ENCODE measurements around the gene C22orf31. TPM values are rescaled to one million over a fixed set of nuclear protein-coding genes. Genes with fewer than 3 reads are reported as not detected.

The C22orf31 gene
- total and polyA plus RNA-seq, 2 experiments from 2014 or later: not detected

GRCh38 chr22:29095459-29095858, 33.8 kb upstream of the C22orf31 start:
- no peaks in the 10 kb centered on the region for H3K9me3 ChIP-seq (ENCODE audit: low read depth)
- no peak for DNase-seq (ENCODE audit: low spot score)
- no peak overlapping the region for H2AFZ ChIP-seq
- no peak overlapping the region for H3K4me2 ChIP-seq
- no peaks in the 10 kb centered on the region for H3K27me3 ChIP-seq
- H3K36me3 ChIP-seq (replicated peaks; ENCODE audit: insufficient read depth, low read depth): no peaks in the 10 kb centered on the region
- TF ChIP-seq EZH2phosphoT487 (IDR thresholded peaks at IDR 0.05; ENCODE audit: low read depth, severe bottlenecking, unreplicated experiment) (no peak), EZH2 (IDR thresholded peaks at IDR 0.05; ENCODE audit: borderline replicate concordance) (no peak), CTCF (IDR thresholded peaks at IDR 0.05; ENCODE audit: poor library complexity) (no peak)
- peaks cover 19% of the 10 kb centered on the region for H3K4me1 ChIP-seq (ENCODE audit: insufficient read depth)
- no peak overlapping the region for H3K27ac ChIP-seq
- H3K9me2 ChIP-seq (replicated peaks; ENCODE audit: insufficient read depth): no peaks in the 10 kb centered on the region
- H3K79me2 ChIP-seq: no peaks in the 10 kb centered on the region
- no peak overlapping the region for H3K4me3 ChIP-seq
- H4K20me1 ChIP-seq (ENCODE audit: insufficient read depth, poor library complexity, severe bottlenecking): no peaks in the 10 kb centered on the region
- 51% methylated on average over 2 of the region's 2 CpGs for WGBS (ENCODE audit: low lambda C conversion rate, missing lambda C conversion rate)

DNA sequence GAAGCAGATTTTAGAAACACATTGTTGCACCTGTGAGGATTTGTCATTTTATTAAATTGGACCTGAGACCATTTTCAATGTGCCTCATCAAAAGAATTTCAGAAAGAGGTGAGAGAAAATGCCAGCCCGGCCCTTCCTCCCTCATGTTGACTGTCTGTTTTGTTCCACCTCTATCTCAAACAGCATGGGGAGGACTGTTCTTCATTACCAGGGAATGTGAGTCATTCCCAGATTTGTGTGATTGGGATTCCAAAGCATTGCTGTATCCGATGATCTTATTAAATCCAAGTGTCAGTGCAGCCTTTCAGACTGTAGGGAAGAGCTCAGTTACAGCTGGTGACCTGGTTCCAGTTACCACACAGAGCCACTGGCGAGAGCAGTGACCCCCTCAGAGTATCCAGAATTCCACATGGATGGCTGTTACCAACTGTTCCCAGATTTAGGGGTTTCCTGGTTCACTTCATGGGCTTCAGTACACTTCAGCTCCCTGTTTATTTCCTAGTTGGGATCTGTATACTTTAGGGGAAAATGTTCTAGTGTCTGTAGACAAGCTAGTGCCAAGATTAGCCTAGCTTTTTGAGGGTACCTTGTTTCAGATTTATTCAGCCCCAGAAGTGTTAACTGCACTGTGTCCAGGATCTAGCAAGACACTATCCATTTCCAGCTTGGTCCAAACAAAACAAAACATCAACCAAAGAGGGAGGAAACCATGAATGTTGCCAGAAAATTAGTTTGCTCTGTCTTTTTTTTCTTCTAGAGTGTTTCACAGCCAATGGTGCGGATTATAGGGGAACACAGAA, 32.1 kb upstream of the C22orf31 start:
- TF ChIP-seq EZH2phosphoT487 (IDR thresholded peaks at IDR 0.05; ENCODE audit: low read depth, severe bottlenecking, unreplicated experiment) (no peak), EZH2 (IDR thresholded peaks at IDR 0.05; ENCODE audit: borderline replicate concordance) (no peak), CTCF (IDR thresholded peaks at IDR 0.05; ENCODE audit: poor library complexity) (no peak)
- no peak overlapping the region for H3K4me2 ChIP-seq
- WGBS (ENCODE audit: low lambda C conversion rate, missing lambda C conversion rate): 59% methylated on average over 4 of the region's 4 CpGs

GRCh38 chr22:29093030-29093429, 31.4 kb upstream of the C22orf31 start:
- TF ChIP-seq EZH2 (IDR thresholded peaks at IDR 0.05; ENCODE audit: borderline replicate concordance) (no peak), CTCF (IDR thresholded peaks at IDR 0.05; ENCODE audit: poor library complexity) (no peak), EZH2phosphoT487 (IDR thresholded peaks at IDR 0.05; ENCODE audit: low read depth, severe bottlenecking, unreplicated experiment) (no peak)
- no peak for DNase-seq (ENCODE audit: low spot score)
- Histone ChIP-seq H3K4me1 (ENCODE audit: insufficient read depth) (peaks cover 19% of the 10 kb centered on the region), H3K4me2 (no peak overlapping the region), H3K79me2 (no peaks in the 10 kb centered on the region), H3K27me3 (no peaks in the 10 kb centered on the region), H4K20me1 (ENCODE audit: insufficient read depth, poor library complexity, severe bottlenecking) (no peaks in the 10 kb centered on the region), H3K27ac (no peak overlapping the region), H2AFZ (no peak overlapping the region), H3K9me2 (replicated peaks; ENCODE audit: insufficient read depth) (no peaks in the 10 kb centered on the region), H3K9me3 (ENCODE audit: low read depth) (no peaks in the 10 kb centered on the region), H3K4me3 (no peak overlapping the region), H3K36me3 (replicated peaks; ENCODE audit: insufficient read depth, low read depth) (no peaks in the 10 kb centered on the region)
- WGBS (ENCODE audit: low lambda C conversion rate, missing lambda C conversion rate): 89% methylated on average over 1 of the region's 1 CpG

More for the DNA sequence above, 32.1 kb upstream of the C22orf31 start:
- Histone ChIP-seq H3K9me3 (ENCODE audit: low read depth) (no peaks in the 10 kb centered on the region), H3K27ac (no peak overlapping the region), H3K4me1 (ENCODE audit: insufficient read depth) (peaks cover 19% of the 10 kb centered on the region), H3K27me3 (no peaks in the 10 kb centered on the region), H3K79me2 (no peaks in the 10 kb centered on the region), H2AFZ (no peak overlapping the region), H3K9me2 (replicated peaks; ENCODE audit: insufficient read depth) (no peaks in the 10 kb centered on the region), H4K20me1 (ENCODE audit: insufficient read depth, poor library complexity, severe bottlenecking) (no peaks in the 10 kb centered on the region), H3K36me3 (replicated peaks; ENCODE audit: insufficient read depth, low read depth) (no peaks in the 10 kb centered on the region), H3K4me3 (no peak overlapping the region)
- DNase-seq (ENCODE audit: low spot score): no peak

Measured in hepatocyte (in vitro differentiated cells).